K562 (cell line): ENCODE data around the gene GALNT17. TPM values are rescaled to one million over a fixed set of nuclear protein-coding genes. Genes with fewer than 3 reads are reported as not detected.

Experiments
- ARNT ChIP-seq, 2 experiments: fragments of 450-650 bp; IDR thresholded peaks; 2 replicates each; pipeline ENCODE4 v1.6.1; 2016; ENCODE audit warnings: mild to moderate bottlenecking in 1 of 2
- CBX5 ChIP-seq: IDR thresholded peaks from 2 replicates; pipeline ENCODE4 v1.6.1; 2014; ENCODE audit warnings: low read depth, borderline replicate concordance
- CTCF ChIP-seq, 3 experiments: IDR thresholded peaks in 2 of 3; conservative IDR thresholded peaks in 1 of 3; 2 replicates each; pipeline ENCODE4 v1.5.1; 2011 to 2012; ENCODE audit warnings: low read length in 3 of 3, mild to moderate bottlenecking in 3 of 3, control low read depth in 2 of 3, improper control_type of control experiment in 1 of 3, inconsistent platforms in 1 of 3, low read depth in 1 of 3, mixed read lengths in 1 of 3, moderate library complexity in 1 of 3; ENCODE audit not compliant: insufficient read depth in 2 of 3
- ELF1 ChIP-seq: fragments of 200-800 bp; sonication (Bioruptor generic); IDR thresholded peaks from 2 replicates; pipeline ENCODE4 v1.6.1; 2016; ENCODE audit warnings: missing genetic modification characterization, missing compliant biosample characterization
- LCOR ChIP-seq: sonication (generic); formaldehyde crosslinking; IDR thresholded peaks from 2 replicates; pipeline ENCODE4 v1.8.0; 2022; ENCODE audit warnings: mild to moderate bottlenecking, missing genetic modification reagents
- MXI1 ChIP-seq: IDR thresholded peaks from 2 replicates; pipeline ENCODE4 v1.6.1; 2011; ENCODE audit warnings: low read depth, mild to moderate bottlenecking, improper control_type of control experiment, low read length
- NFATC3 ChIP-seq: fragments of 450-650 bp; IDR thresholded peaks from 2 replicates; pipeline ENCODE4 v1.6.1; 2017; ENCODE audit warnings: mild to moderate bottlenecking
- PHF20 ChIP-seq: fragments of 450-650 bp; IDR thresholded peaks from 2 replicates; pipeline ENCODE4 v1.6.1; 2018; ENCODE audit not compliant: partially characterized antibody
- PRDM10 ChIP-seq: fragments of 450-650 bp; IDR thresholded peaks from 2 replicates; pipeline ENCODE4 v1.6.1; 2018; ENCODE audit not compliant: partially characterized antibody
- RBFOX2 ChIP-seq: fragments of 200-400 bp; formaldehyde crosslinking; IDR thresholded peaks from 2 replicates; pipeline ENCODE4 v1.6.1; 2017; ENCODE audit warnings: low read depth, mild to moderate bottlenecking, low read length, moderate library complexity
- RBM22 ChIP-seq: fragments of 200-400 bp; formaldehyde crosslinking; IDR thresholded peaks from 2 replicates; pipeline ENCODE4 v1.6.1; 2018; ENCODE audit warnings: low read length, low read depth; ENCODE audit not compliant: poor library complexity, severe bottlenecking
- RNF219 ChIP-seq: fragments of 250-450 bp; sonication (Bioruptor Pico); IDR thresholded peaks from 2 replicates; pipeline ENCODE4 v1.5.0; 2022; ENCODE audit warnings: mild to moderate bottlenecking
- STAT5A ChIP-seq: IDR thresholded peaks from 2 replicates; pipeline ENCODE4 v1.6.1; 2012; ENCODE audit warnings: low read length, inconsistent platforms, borderline replicate concordance
- STAT6 ChIP-seq: sonication (generic); formaldehyde crosslinking; IDR thresholded peaks from 2 replicates; pipeline ENCODE4 v1.8.1; 2023; ENCODE audit warnings: mild to moderate bottlenecking, missing genetic modification reagents
- TCF3 ChIP-seq: sonication (generic); formaldehyde crosslinking; IDR thresholded peaks from 2 replicates; pipeline ENCODE4 v1.4.0; 2020; ENCODE audit warnings: mild to moderate bottlenecking, missing genetic modification reagents
- YBX1 ChIP-seq: fragments of 450-650 bp; IDR thresholded peaks from 2 replicates; pipeline ENCODE4 v1.7.1; 2016; ENCODE audit warnings: mild to moderate bottlenecking
- ZNF175 ChIP-seq: fragments of 200-800 bp; sonication (Bioruptor generic); IDR thresholded peaks from 2 replicates; pipeline ENCODE4 v1.6.1; 2016; ENCODE audit warnings: low read depth, mild to moderate bottlenecking, missing genetic modification characterization, missing compliant biosample characterization
- polyA plus RNA-seq, 8 experiments: library from polyadenylated mRNA; depleted of rRNA in 4 of 8; stranded (reverse) in 5 of 8; unstranded in 3 of 8; fragments of >200 nt; fragmentation: Nextera tagmentation in 2 of 8; fragmentation: Illumina TruSeq in 1 of 8; extraction: Ambion mirVana in 2 of 8; extraction: Trizol in 1 of 8; gene quantifications; 2 replicates each; pipeline versions ENCODE4 v1.2.1 to v1.2.3, GENCODE V29; 2011 to 2014; ENCODE audit warnings: inconsistent platforms in 1 of 8, missing spikeins in 1 of 8
- total RNA-seq, 7 experiments: library from RNA; depleted of rRNA in 6 of 7; stranded (reverse); fragments of >200 nt in 6 of 7; fragmentation: Illumina TruSeq in 2 of 7; extraction: Trizol in 2 of 7; gene quantifications; 2 replicates each; pipeline versions ENCODE4 v1.2.1 to v1.2.3, GENCODE V29; 2011 to 2021; ENCODE audit warnings: low replicate concordance in 1 of 7

The GALNT17 gene
- total and polyA plus RNA-seq, 9 of the 15 experiments (the other 6 are each of a cell fraction or from before 2014, with no cell fraction given) = not detected

- TF ChIP-seq PHF20 (no peak), PRDM10 (peak; percentile 72), ZNF175 (CRISPR knock-in tag) (no peak), YBX1 (no peak), CTCF (IDR thresholded peaks at IDR 0.05 in 2 of 3, conservative IDR thresholded peaks at IDR 0.05 in 1 of 3; ENCODE audit: insufficient read depth in 2 of 3, low read depth in 1 of 3, low read length in 3 of 3) (no peak), ARNT (IDR thresholded peaks at IDR 0.05) (no peak), NFATC3 (no peak), TCF3 (CRISPR knock-in tag) (peak; percentile 47; the same call in 1 of the 2 replicates), ELF1 (no peak), RBFOX2 (no peak), STAT5A (no peak; the same call in 1 of the 2 replicates), RNF219 (CRISPR knock-in tag) (no peak), RBM22 (no peak), CBX5 (no peak), STAT6 (CRISPR knock-in tag) (no peak), LCOR (CRISPR knock-in tag) (no peak), MXI1 (no peak)
Measured at GRCh38 chr7:71220210-71220695, 88.3 kb downstream of the GALNT17 start (continued).
